GM23248 (cell line): ENCODE results near the gene CDC42EP3.

ENCODE experiments used
- EZH2 ChIP-seq: fragments of 200-600 bp; sonication (generic); IDR thresholded peaks from 2 replicates; pipeline ENCODE4 v1.6.1; 2018; ENCODE audit warnings: antibody characterized with exemption, mild to moderate bottlenecking; ENCODE audit not compliant: insufficient read depth, poor library complexity, severe bottlenecking
- EZH2phosphoT487 ChIP-seq: fragments of 200-600 bp; sonication (generic); IDR thresholded peaks from 2 replicates; pipeline ENCODE4 v1.6.1; 2018; ENCODE audit warnings: antibody characterized with exemption, moderate library complexity, mild to moderate bottlenecking, low read depth; ENCODE audit not compliant: insufficient read depth

- no peak for TF ChIP-seq EZH2
- TF ChIP-seq EZH2phosphoT487: no peak
Measured at GRCh38 chr2:37649518-37649917, 21.9 kb downstream of the CDC42EP3 start.
